Endometrial microvascular endothelial cells (primary cell): Measurements from ENCODE around the gene NOVA2. TPM values are rescaled to one million over a fixed set of nuclear protein-coding genes. Genes with fewer than 3 reads are reported as not detected.

Experiments
- in situ Hi-C: cut with HindIII; loops from 2 replicates; pipeline ENCODE4 v1.10.0; 2017; ENCODE audit warnings: low sequenced_read_pairs, low pct_unique_long_range_greater_than_20kb; ENCODE audit errors: inconsistent ontology term
- total RNA-seq: library from RNA; depleted of rRNA; stranded (reverse); fragments of >200 nt; gene quantifications from one replicate; pipeline ENCODE4 v1.2.3, GENCODE V29; 2015; ENCODE audit errors: inconsistent ontology term

NOVA2 gene
- total RNA-seq, 1 donor from 2014 or later, result 8.8 TPM

DNA sequence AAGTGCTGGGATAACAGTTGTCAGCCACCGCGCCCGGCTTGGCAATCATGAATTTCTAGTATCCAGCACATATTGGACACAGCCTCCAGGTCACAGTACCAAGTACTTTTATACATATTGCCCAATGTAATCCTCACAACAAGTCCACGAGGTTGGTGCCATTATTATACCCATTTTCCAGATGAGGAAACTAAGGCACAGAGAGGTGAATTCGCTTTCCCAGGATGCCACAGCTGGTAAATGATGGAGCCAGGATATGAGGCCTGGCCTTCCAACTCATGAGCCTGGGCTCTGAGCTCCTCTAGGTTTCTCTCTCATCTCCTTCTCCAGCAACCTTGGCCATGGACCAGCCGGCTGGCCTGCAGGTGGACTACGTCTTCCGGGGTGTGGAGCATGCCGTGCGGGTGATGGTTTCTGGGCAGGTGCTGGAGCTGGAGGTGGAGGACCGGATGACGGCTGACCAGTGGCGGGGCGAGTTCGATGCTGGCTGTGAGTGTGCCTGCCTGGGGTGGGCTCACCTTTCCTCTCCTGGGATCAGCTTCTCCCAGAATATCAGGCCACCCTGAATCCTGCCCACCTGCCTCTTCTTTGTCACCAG is 29.1 kb upstream of the NOVA2 start:
- in situ Hi-C loops, result no loop called here

DNA sequence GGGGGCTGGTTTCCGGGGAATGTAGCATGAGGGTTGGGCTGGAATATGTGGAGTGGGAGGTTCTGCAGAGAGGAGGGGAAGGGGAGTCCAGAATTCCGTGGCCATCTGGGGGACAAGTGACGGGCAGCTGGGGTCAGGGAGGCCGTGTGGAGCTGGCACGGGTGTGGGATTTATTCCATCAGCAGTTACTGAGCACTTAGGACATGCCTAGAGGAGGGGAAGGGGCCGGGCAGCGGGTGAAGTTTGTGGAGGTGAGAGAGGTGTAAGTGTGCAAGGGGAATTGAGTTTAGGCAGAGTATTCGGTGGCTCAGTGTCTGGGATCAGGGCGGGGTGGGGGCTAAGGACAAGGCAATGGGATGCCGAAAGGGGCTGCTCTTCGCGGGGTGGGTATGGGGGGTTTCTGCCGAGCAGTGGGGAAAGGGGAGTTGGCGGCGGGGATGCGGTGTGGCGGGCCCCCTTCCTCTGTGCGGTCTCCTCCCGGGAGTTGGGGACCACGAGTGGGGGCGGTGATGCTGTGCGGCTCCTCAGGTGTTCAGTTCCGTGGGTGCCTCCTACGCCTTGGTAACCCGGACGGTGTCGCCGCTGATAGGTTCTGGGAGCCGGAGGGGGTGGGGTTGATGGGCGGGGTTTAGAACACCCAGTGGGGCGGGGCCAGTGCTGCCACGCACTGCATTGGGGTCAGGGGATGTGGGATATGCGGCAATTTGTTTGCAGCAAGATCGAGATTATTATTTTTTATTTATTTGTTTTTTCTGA is 27.0 kb upstream of the NOVA2 start:
- in situ Hi-C loops, result no loop called here

DNA sequence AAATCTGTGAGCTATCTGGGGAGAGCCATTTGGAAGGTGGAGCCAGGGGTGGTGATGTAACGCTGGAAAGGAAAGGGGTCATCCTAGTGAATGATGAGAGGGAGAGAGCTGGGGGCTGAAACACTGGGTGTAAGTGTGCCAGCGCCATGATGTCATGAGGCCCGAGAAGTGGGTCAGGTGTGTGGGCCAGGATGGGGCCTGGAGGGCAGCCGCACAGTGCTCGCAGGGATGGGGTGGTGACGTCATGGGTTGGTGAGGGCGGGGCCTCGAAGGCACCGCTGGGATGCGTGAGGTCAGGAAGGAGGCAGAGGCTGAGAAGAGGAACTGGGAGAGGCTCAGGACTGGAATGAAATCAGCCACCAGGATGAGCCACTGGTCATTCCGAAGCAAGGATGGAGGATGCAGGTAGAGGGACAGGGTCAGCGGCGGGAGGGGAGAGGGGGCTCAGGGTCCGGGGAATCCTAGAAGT is 26.0 kb upstream of the NOVA2 start:
- in situ Hi-C loops, result no loop called here

DNA sequence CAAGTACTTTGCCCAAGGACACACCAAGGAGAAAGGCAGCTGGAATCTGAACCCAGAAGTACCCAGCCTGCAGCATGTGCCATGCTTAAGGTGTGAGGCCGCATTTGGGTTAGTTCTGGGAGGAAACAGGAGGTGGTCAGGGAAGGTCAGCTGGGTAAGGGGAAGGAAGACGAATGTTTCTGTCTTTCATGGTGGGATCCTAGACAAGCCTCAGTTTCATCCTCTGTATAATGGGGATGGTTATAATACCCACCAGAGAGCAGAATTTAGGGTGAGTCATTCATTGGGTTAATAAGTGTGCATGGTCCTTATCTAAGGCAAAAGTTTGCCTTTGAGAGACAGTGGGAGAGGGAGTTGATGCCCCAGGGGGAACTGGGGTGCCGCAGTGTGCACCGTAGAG is 25.2 kb upstream of the NOVA2 start:
- in situ Hi-C loops, result no loop called here

DNA sequence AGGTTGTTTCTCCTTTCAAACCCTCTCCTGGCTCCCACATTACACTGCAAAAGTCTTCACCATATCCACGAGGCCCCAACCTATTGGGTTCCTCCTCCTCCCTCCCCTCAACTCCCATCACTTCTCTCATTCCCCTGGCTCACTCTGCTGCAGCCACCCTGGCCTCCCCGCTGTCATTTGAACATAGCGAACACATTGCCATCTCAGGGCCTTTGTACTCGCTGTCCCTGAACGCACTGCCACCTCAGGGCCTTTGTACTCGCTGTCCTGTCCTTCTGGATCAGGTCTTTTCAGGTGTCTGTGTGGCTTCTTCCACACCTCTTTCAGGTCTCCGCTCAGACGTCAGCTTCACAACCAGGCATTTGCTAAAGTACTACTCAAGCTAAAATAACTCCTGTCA is 23.3 kb upstream of the NOVA2 start:
- in situ Hi-C loops, result no loop called here

DNA sequence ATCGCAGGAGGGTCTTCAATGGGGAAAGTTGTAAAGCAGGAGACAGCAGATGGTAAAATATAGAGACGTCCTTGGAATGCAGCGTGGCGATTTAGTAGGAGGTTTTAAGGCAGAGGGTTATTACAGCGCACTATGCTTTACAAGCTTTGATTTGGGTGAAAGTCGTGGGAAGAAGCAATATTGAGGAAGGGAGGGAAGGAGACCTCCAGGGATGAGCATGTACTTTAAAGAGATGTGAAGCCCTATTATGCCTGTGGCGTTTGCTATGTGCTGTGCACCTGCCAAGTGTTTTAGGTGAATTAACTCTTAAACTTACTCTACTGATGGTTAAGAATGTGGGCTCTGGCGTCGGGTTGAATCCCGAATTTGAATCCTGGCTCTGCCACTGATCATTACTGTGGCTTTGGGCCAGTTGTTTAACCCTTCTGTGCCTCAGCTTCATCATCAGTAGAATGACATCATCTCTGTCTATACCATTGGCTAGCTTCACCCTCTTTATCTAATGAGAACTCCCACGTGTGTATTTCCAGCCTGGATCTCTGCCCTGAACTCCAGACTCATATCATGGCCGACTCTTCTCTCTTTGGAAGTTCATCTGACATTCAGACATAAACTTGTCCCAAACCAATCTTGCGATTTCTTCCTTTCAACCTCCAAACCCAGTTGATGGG is 22.2 kb upstream of the NOVA2 start:
- in situ Hi-C loops, result no loop called here

DNA sequence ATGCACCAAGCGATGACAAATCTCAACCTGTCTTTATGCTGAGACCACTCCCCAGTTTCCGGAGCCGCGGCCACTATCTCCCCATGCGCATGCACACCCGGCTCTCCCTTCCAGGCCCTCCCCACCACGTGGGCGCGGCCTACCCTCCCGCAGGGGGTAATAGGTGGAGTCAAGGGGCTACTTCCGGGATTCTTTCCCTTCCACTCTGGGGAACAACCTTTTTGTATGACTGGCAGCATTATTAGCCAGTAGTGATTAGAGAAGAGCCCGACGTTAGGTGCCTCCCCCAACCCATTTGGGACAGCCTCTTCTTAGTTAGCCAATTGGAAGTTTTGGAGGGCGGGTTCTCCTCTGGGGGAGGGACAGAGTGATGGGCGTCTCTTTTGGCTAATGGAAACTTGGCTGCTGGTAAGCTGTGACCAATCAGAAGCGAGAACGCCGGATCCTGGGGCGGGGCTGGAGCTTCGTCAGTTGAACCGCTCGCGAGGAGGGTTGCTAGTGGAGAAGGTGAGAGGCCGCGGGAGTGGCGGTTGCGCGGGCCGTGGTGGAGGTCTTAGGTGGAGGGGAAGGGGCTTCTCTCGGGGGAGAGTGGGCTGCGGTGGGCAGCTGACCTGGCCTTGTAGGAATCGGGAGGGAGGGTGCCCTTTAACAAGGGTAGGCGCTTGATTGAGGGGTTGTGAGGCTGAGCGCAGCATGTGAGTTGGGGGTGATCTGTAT is 21.5 kb upstream of the NOVA2 start, which contains the start of gene CCDC61:
TSS of gene CCDC61 (plus strand) at position 470 of the 717 bp plus-strand sequence. CDS start 7,552 bp downstream, outside the sequence.
- in situ Hi-C loops, result no loop called here

DNA sequence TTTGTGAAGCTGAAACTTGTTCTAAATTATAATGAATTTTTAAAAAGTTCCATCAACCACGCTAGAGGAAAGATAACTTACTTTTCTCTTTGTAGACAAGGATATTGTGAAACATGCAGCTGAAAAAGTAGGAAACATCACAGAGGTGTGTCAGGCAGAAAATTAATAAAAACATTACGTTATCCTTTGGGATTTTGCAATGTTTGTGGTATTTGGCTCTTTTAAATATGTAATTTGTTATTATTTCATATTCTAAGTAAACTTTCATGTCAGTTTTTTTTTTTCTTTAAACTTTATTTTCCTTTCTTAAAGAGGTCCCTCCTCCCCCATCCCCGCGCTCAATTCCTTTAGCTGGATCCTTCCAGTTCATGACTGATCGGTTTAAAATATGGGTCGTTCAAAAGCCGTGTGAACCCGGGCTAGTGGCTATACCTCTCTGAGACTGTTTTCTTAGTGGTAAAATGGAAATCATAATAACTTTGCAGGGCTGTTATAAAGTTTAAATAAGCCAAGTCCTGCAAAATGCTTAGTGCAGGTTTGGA is 20.9 kb upstream of the NOVA2 start:
- in situ Hi-C loops, result no loop called here

DNA sequence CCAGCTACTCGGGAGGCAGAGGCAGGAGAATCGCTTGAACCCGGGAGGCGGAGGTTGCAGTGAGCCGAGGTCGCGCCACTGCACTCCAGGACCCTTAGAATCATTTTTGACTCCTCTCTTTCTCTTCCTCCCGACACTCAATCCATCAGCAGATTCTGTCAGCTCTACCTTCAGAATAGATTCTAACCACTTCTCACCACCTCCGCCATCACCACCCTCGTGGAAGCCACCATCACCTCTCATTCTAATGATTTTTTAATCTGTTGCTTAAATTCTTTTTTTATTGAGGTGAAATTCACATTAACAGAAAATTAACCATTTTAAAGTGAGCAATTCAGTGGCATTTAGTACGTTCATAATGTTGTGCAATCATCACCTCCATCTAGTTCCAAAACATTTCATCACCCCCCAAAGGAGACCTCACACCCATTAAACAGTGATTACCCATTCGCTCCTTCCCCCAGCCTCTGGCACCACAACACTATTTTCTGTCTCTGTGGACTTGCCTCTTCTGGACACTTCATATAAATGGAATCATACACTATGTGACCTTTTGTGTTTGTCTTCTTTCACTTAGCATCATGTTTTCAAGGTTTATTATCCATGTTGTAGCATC is 16.6 kb upstream of the NOVA2 start:
- in situ Hi-C loops, result no loop called here

DNA sequence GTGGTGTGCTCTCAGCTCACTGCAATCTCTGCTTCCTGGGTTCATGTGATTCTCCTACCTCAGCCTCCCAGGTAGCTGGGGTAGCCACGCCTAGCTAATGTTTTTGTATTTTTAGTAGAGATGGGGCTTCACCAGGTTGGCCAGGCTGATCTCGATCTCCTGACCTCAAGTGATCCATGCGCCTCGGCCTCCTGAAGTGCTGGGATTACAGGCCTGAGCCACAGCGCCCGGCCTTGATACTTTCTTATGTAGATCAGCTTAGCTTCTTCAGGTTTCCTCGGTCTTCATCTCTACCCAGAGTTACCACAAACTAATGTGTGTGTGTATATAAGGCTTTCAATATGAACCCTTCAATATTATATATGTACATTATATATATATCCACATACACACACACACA is 11.7 kb upstream of the NOVA2 start:
- in situ Hi-C loops, result no loop called here

DNA sequence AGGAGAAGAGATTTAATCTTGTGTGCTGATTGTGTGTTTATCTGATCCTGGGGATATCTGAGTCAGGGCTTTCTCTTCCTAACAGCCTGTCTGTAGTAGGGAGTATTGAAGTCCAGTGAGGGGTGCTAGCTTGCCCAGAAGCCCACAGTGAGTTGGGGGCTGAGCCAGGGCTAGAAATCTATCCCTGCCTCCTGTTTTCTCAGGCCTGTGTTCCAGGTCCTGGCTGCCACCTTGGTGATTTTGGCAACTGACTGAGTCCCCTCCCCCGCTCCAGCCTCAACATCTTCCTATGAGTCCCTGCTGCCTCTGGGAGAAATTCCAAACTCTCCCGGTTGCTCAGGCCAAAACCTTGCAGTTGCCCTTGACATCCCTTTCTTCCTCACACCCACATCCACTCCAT is 7.7 kb upstream of the NOVA2 start:
- in situ Hi-C loops, result no loop called here

DNA sequence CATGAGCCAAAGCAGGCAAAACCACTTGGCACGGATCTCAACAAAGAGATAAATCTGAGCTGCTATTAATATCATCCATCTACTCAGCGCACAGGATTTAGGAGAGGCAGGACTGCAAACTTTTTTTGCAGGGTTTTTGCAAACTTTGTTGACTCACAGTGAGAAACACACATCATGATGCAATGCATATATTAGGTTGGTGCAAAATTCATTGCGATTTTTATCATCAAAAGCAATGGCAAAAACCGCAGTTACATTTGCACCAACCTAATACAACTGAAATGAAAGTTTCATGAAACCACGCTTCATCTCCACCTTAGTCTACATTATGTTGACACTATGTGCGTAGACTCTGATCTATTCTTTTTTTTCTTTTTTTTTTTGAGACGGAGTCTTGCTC is 4.5 kb upstream of the NOVA2 start:
- in situ Hi-C loops, result no loop called here

DNA sequence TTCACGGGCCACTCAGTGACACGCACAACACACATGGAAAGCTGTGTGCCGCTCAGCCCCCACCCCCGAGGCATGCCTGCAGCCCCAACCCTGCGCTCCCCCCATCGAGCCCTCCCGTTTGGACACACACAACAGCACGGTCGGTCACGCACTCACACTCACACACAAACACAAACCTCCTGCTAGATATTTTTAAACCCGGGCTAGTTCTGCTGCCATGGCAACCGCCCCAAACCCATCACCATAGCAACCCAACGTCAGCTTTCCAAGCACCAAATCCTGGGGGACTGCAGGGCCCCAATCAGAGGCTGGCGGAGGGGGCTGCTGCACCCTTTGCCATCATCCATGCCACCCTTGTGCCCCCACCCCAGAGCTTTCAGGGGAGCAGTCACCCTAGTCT is 2.5 kb upstream of the NOVA2 start:
- in situ Hi-C loops, result no loop called here

DNA sequence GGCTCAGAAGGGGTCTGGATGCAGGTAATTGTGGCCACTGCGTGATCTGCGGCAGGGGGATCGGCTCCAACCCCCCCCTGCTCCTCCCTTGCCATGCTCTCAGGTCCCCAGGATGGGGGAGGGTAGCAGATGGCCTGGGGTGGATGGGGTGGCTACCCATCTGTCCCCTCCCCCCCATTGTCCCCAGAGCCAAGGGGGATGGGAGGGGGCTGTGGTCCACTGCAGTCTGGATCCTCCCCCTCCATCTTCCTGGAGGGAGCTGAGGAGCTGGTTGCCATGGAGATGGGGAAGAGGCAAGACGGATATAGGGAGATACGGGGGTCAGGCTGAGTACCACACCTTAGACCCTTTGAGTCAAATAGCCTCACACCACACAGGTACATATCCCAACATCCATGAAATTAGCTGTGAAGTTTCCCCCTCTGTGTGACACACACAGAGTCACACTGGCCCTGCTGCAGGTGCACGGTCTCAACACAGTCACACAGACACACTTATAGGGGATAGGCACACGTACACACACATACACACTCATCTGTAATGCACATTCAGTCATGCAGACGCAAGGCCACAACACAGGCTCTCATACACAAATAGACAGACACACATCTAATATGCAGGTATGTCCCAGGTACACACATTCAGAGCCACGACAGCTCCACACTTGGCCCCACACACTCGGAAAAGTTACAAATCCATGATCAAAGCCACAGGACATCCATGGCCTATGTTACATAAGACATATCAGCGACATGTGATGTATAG is 1.8 kb upstream of the NOVA2 start:
- in situ Hi-C loops, result no loop called here

DNA sequence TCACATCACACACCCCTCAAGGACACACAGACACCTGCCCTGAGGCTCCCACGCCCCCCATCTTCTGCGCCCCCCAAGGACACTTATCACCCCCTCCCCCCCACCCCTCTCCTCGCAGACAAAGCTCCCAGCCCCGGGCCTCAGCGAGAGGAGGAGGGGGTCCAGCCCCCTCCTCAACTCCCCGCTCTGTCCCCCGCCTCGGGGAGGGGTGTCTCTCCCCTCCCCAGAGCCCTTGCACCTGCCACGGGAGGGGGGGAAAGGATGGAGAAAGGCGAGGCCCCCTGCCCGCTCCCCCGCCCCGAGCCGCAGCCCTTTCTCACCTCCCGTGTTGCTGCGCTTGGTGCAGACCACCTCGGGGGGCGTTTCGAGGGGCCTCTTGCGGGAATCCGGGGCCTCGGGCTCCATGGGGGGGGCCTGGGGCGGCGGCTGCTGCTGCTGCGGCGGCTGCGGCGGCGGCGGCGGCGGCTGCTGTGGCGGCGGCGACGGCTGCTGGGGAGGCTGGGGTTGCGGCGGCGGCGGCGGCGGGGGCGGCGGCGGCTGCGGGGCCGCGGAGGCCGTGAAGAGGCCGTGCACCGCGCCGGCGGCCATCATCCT is 621 bp downstream of the NOVA2 start:
- in situ Hi-C loops, result no loop called here

DNA sequence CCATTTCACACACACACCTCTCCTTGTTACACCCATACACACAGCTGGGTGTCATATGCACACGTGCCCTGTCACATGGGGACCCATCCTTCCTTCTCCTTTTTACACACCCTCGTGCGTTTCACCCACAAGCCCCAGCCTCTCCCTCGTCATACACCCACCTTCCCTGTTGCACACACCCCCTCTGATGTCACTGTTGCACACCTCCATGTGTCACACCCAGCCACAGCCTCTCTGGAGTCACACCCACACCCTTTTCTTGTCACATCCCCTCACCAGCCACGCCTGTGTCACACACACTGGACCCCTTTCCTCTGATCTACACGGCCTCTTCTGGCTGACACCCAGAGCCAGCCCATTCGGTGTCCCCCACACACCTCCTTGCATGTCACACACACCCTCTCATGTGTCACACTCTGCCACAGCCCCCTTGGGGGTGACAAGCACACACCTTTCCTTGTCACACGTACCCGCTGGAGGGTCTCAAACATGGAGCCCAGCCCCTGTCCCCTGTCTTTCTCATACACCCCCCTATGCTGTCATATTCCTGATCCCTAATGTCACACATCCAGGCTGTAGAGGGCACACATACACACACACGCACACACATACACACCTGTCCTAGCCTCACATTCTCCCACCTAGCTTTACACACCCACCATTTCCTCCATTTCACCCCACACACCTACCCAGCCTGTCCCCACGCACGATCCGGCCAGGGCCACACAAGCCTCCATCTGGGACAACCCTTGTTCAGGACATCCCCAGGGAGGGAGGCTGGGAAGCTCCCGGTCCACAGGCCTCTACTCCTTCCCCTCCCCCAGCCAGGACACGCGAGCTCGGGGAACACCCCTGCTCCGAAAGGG is 1.4 kb downstream of the NOVA2 start:
- in situ Hi-C loops, result no loop called here
